Lower lobe of right lung (tissue), 2 donors: ENCODE measurements around the gene CACUL1. TPM values are rescaled to one million over a fixed set of nuclear protein-coding genes. Genes with fewer than 3 reads are reported as not detected.

Experiments used
- ATAC-seq, 2 donors: fragments of 200-7000 bp; cut with Tn5 transposase; one replicate each; pipeline ENCODE4 v1.9.1; 2020 to 2022; ENCODE audit warnings: mild to moderate bottlenecking in 2 of 2, moderate library complexity in 2 of 2
- DNase-seq: peaks from one replicate; pipeline ENCODE4 v3.0.0-alpha.2; 2020
- H3K27ac ChIP-seq: fragments of 200-600 bp; one replicate; pipeline ENCODE4 v1.8.0; 2022
- H3K27me3 ChIP-seq: fragments of 200-600 bp; one replicate; pipeline ENCODE4 v1.8.0; 2022; ENCODE audit warnings: low read depth
- H3K36me3 ChIP-seq: fragments of 200-600 bp; one replicate; pipeline ENCODE4 v1.8.0; 2022; ENCODE audit warnings: mild to moderate bottlenecking
- H3K4me1 ChIP-seq: fragments of 200-600 bp; one replicate; pipeline ENCODE4 v1.8.0; 2022
- H3K4me3 ChIP-seq: fragments of 200-600 bp; one replicate; pipeline ENCODE4 v1.8.0; 2022; ENCODE audit warnings: mild to moderate bottlenecking
- H3K9me3 ChIP-seq: fragments of 200-600 bp; one replicate; pipeline ENCODE4 v1.8.0; 2022
- CTCF ChIP-seq: fragments of 200-600 bp; IDR thresholded peaks from one replicate; pipeline ENCODE4 v1.8.0; 2022; ENCODE audit warnings: antibody characterized with exemption, mild to moderate bottlenecking
- intact Hi-C: fragments of 100-400 bp; cut with DNase I; formaldehyde crosslinking; loops from one replicate; pipeline ENCODE4 v1.11.0; 2022
- total RNA-seq: library from RNA; stranded (reverse); fragmentation: NEBNext Ultra II Directional; extraction: Animal tissue kit (Norgen Biotek cat#: 25700); gene quantifications from one replicate; pipeline ENCODE4 v1.2.1, GENCODE V29; 2021
- donor health status: DM: no; HTN: yes; CAD: no; lungs with severe emphysema.

CACUL1 gene
- total RNA-seq, 1 donor from 2014 or later, result 45.9 TPM

- H3K36me3 ChIP-seq, result no peaks in the 10 kb centered on the region
- ATAC-seq (no peak), DNase-seq (no peak)
- H3K9me3 ChIP-seq, result no peaks in the 10 kb centered on the region
- TF ChIP-seq CTCF, result no peak
- intact Hi-C loops, result no loop called here
- H3K27ac ChIP-seq, result no peak overlapping the region
- no peak overlapping the region for H3K4me3 ChIP-seq
- no peaks in the 10 kb centered on the region for H3K27me3 ChIP-seq
- no peaks in the 10 kb centered on the region for H3K4me1 ChIP-seq
Measured at GRCh38 chr10:118768041-118768919, 13.5 kb upstream of the CACUL1 start.

GRCh38 chr10:118767297-118768040 lies 12.7 kb upstream of the CACUL1 start:
- TF ChIP-seq CTCF, result no peak
- H3K27ac ChIP-seq, result no peak overlapping the region
- DNase-seq (no peak), ATAC-seq (no peak)
- no peaks in the 10 kb centered on the region for H3K27me3 ChIP-seq
- H3K9me3 ChIP-seq, result no peaks in the 10 kb centered on the region
- H3K36me3 ChIP-seq, result no peaks in the 10 kb centered on the region
- H3K4me3 ChIP-seq, result no peak overlapping the region
- intact Hi-C loops, result no loop called here
- no peaks in the 10 kb centered on the region for H3K4me1 ChIP-seq

GRCh38 chr10:118764195-118764594 lies 9.4 kb upstream of the CACUL1 start:
- Histone ChIP-seq H3K27ac (no peak overlapping the region), H3K27me3 (no peaks in the 10 kb centered on the region), H3K9me3 (no peaks in the 10 kb centered on the region), H3K4me3 (no peak overlapping the region), H3K4me1 (no peaks in the 10 kb centered on the region), H3K36me3 (no peaks in the 10 kb centered on the region)
- intact Hi-C loops, result no loop called here
- DNase-seq (no peak), ATAC-seq (no peak)
- TF ChIP-seq CTCF, result no peak

- ATAC-seq (no peak), DNase-seq (no peak)
- no peak for TF ChIP-seq CTCF
- H3K36me3 ChIP-seq, result no peaks in the 10 kb centered on the region
- intact Hi-C loops, result no loop called here
- no peaks in the 10 kb centered on the region for H3K9me3 ChIP-seq
- H3K27ac ChIP-seq, result no peak overlapping the region
- no peak overlapping the region for H3K4me3 ChIP-seq
- H3K27me3 ChIP-seq, result no peaks in the 10 kb centered on the region
- H3K4me1 ChIP-seq, result no peaks in the 10 kb centered on the region
Measured at GRCh38 chr10:118763202-118763988, 8.6 kb upstream of the CACUL1 start.

- H3K4me1 ChIP-seq, result peaks cover 6% of the 10 kb centered on the region
Measured at GRCh38 chr10:118760265-118760664, 5.5 kb upstream of the CACUL1 start.

More at GRCh38 chr10:118760265-118760664, 5.5 kb upstream of the CACUL1 start:
- DNase-seq (no peak), ATAC-seq (no peak)
- intact Hi-C loops, result no loop called here
- no peak overlapping the region for H3K4me3 ChIP-seq
- H3K36me3 ChIP-seq, result no peaks in the 10 kb centered on the region
- H3K9me3 ChIP-seq, result no peaks in the 10 kb centered on the region
- TF ChIP-seq CTCF, result no peak
- H3K27me3 ChIP-seq, result no peaks in the 10 kb centered on the region
- H3K27ac ChIP-seq, result no peak overlapping the region
